ENCODE results near the gene PF4V1.

The PF4V1 gene

GRCh38 chr4:73847526-73848182, 5.4 kb upstream of the PF4V1 start:
- no peak for DNase-seq

- no peak for DNase-seq
Measured at GRCh38 chr4:73848183-73848777, 4.8 kb upstream of the PF4V1 start.

DNA sequence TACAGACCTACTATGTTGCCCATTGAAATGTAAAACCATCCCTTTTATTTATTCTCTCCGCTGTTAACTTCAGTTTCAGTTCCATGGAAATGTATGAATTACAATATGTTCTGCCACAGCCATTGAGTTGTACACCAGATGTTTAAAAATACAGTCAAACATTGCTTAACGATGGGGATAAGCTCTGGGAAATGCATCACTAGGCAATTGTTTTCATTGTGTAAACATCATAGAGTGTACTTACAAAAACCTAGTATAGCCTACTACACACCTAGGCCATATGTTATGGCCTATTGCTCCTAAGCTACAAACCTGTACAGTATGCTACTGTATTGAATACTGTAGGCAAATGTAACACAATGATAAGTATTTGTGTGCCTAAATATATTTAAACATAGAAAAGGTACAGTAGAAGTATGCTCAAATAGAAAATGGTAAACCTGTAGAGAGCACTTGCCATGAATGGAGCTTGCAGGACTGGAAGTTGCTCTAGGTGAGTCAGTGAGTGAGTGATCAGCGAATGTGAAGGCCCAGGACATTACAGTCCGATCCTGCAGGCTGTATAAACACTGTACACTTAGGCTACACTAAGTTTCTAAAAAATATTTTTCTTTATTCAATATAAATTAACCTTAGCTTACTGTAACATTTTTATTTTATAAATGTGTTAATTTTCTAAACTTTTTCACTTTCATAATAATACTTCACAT, 2.7 kb upstream of the PF4V1 start:
- no peak for DNase-seq

DNA sequence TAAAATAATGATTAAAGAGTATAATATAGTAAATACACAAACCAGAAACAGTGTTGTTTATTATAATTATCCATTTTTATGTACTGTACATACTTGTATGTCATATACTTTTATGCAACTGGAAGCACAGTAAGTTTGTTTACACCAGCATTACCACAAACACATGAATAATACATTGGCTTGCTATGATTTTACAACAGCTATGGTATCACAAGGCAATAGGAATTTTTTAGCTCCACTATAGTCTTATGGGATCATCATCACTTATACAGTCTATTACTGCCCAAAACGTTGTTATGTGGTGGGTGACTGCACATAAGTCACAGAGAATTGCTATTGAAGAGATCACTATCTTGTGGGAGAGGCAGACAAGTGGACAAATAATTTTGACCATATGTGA, 1.8 kb upstream of the PF4V1 start:
- DNase-seq, result no peak

DNA sequence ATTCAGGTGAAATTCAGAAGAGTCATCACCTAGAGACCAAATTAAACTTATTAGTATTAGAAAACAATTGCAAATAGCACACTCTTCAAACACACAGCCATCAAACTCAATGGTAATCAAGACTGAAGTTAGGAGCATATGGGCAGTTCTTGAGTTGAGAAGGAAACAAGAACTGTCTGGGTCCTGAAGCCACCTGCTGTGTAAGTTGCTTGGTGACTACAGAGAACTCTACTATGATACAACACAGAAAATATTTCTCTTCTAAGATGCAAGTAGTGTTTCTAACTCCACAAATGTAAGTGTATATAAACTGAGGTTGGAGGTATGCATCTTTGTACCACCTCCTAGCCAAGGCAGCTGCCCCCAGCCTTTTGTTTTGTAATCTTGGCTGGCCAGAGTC, 325 bp upstream of the PF4V1 start:
- no peak for DNase-seq

GRCh38 chr4:73853718-73854473, 800 bp downstream of the PF4V1 start:
- DNase-seq, result no peak

DNA sequence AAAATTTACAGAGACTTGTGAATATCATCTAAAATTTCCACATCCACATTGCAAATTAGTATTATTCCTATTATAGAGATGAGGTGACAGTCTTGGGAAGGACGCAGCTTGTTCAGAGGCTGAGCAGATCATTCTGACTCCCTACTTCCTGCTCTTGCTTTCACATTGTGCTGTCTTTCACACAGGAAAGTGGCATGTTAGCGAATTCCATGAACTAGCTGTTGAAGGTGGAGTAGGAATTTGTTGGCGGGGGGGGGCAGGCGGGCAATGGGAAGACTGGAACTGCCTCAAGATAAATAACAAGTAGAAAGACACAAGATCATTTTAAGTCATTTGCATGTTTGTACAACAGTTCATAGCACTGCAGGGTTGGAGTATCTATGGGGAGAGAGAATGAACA, 2.3 kb downstream of the PF4V1 start:
- DNase-seq, result no peak

- no peak for DNase-seq
Measured at GRCh38 chr4:73856518-73856917, 3.4 kb downstream of the PF4V1 start.

GRCh38 chr4:73859614-73860088, 6.6 kb downstream of the PF4V1 start:
- no peak for DNase-seq

- DNase-seq, result no peak
Measured at GRCh38 chr4:73860181-73860580, 7.1 kb downstream of the PF4V1 start.

DNA sequence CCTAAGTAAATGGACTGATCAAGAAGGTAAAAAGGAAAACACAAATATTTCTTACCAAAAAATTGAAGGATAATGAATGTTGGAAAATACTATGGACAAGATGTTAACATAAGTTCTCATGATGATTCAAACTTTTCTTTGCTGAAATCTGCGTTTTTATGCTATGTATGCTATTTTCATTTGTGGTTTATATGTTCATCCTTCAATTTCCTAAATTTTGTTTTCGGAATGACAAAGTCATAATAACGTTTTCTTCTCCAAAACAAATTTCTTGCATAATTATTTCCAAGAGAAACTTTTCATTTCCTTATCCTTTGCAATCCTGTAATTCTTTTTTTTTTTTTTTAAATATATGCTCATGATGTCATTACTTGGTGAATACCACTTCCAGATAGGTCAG, 7.8 kb downstream of the PF4V1 start:
- no peak for DNase-seq

DNA sequence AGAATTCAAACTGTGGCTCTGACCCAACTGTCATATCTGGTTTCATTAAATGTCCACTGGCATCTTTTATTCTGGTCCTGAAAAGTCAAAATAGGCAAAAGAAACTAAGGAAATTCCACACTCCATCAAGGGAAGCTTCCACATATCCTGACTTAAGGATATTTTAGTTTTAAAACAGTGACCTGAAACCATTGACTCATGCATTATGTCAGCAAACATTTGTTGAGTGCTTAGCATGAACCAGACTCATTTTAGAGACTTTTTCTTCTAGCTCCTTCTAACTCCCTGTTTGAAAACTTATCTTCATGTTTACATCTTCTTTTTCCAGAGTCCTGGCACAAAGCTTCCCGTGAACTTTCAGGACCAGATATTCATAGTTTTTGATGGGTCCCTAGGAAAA, 9.2 kb downstream of the PF4V1 start:
- no peak for DNase-seq

GRCh38 chr4:73864365-73864764, 11.3 kb downstream of the PF4V1 start:
- DNase-seq, result no peak

DNA sequence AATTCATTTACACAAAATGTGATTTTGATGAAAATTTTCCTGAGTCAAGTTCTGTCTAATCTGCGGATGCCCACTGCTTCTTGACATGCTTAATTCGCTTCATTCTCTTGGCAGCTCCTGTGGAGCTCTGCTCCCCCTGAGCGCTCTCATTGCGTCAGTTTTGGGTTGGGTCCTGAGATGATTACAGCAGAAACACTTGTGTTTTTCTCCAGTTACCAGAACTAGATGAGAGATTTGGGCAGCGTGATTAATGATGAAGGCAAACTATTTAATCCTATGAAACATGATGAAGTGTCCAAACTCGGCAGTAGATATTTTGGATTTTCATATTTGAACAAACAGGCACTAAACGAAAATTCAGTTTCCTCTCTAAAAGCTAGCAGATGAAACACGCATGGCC, 11.9 kb downstream of the PF4V1 start:
- no peak for DNase-seq

DNA sequence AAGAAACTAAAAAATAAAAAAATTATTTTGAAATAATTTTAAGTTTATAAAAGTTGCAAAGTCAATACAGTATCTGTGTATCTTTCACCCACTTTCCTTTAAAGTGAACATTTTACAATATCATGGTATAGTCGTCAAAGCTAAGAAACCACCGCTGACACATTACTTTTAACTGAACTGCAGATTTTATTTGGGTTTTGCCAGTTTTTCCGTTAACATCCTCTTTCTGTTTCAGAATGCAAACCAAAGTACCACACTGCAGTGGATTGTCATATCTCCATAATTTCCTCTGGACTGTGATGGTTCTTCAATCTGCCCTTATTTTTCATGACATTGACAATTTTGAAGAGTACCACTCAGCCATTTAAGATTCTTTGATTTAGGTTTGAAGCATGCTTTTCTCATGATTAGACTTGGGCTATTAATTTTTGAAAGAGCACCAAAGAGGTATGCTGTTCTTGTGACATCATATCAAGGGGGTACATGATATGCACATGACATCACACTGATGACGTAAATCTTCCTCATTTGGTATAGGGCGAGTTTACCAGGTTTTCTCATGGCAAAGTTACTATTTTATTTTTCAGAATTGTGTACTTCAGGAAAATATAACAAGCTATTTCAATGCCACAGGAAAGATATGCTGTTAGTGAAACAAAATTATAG, 12.5 kb downstream of the PF4V1 start:
- DNase-seq, result no peak

- DNase-seq, result no peak
Measured at GRCh38 chr4:73866246-73866645, 13.2 kb downstream of the PF4V1 start.

DNA sequence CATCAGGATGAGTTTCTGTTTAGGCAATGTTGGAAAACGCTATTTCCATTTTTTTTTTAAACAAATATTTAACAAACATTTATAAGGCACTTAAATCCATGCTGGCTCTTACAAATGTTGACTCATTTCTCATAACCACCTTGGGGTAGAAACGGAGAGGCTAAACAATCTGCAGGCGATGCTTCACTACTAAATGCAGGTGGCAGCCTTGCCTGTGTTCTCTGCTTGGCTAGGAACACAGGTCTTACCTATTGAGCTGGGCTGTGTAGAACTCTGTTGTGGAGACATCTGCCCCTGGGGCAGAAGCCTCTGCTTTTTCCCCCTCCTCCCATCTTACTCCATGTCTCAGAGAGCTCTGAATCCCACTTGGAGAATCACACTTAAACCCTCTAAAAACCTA, 14.7 kb downstream of the PF4V1 start:
- no peak for DNase-seq

- no peak for DNase-seq
Measured at GRCh38 chr4:73868206-73869129, 15.4 kb downstream of the PF4V1 start.

DNA sequence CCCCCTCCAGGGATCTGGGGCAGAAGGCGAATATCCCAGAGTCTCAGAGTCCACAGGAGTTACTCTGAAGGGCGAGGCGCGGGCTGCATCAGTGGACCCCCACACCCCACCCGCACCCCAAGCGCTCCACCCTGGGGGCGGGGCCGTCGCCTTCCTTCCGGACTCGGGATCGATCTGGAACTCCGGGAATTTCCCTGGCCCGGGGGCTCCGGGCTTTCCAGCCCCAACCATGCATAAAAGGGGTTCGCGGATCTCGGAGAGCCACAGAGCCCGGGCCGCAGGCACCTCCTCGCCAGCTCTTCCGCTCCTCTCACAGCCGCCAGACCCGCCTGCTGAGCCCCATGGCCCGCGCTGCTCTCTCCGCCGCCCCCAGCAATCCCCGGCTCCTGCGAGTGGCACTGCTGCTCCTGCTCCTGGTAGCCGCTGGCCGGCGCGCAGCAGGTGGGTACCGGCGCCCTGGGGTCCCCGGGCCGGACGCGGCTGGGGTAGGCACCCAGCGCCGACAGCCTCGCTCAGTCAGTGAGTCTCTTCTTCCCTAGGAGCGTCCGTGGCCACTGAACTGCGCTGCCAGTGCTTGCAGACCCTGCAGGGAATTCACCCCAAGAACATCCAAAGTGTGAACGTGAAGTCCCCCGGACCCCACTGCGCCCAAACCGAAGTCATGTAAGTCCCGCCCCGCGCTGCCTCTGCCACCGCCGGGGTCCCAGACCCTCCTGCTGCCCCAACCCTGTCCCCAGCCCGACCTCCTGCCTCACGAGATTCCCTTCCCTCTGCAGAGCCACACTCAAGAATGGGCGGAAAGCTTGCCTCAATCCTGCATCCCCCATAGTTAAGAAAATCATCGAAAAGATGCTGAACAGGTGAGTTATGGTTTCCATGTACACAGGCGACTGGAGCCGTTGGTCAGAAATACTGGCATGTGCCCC, 16.3 kb downstream of the PF4V1 start, which contains the start of gene CXCL1:
CXCL1 (plus strand) TSS at position 264 of the 926 bp plus-strand sequence; CDS start at position 342, 78 bp downstream.
- no peak for DNase-seq

DNA sequence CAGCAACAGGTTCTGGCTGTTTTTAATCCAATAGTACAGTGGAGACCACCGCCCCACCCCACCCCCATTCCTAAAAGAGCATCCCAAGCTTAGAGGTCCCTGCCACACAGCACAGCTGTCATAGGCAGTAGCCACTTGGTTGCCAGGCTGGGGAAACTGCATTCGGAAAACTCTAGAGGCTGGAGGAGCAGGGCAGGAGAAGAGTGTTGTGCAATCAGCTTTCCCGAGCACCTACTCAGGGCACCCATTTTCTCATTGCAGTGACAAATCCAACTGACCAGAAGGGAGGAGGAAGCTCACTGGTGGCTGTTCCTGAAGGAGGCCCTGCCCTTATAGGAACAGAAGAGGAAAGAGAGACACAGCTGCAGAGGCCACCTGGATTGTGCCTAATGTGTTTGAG, 17.2 kb downstream of the PF4V1 start:
- DNase-seq, result no peak

- DNase-seq, result no peak
Measured at GRCh38 chr4:73870768-73871167, 17.7 kb downstream of the PF4V1 start.

Data from activated CD8-positive, alpha-beta memory T cell treated with anti-CD3 and anti-CD28 coated beads for 24 hours (primary cell).